ENCODE measurements around the gene LUC7L3. TPM values are rescaled to one million over a fixed set of nuclear protein-coding genes. Genes with fewer than 3 reads are reported as not detected.

The LUC7L3 gene
- total RNA-seq, 1 experiment from 2014 or later = 154 TPM

DNA sequence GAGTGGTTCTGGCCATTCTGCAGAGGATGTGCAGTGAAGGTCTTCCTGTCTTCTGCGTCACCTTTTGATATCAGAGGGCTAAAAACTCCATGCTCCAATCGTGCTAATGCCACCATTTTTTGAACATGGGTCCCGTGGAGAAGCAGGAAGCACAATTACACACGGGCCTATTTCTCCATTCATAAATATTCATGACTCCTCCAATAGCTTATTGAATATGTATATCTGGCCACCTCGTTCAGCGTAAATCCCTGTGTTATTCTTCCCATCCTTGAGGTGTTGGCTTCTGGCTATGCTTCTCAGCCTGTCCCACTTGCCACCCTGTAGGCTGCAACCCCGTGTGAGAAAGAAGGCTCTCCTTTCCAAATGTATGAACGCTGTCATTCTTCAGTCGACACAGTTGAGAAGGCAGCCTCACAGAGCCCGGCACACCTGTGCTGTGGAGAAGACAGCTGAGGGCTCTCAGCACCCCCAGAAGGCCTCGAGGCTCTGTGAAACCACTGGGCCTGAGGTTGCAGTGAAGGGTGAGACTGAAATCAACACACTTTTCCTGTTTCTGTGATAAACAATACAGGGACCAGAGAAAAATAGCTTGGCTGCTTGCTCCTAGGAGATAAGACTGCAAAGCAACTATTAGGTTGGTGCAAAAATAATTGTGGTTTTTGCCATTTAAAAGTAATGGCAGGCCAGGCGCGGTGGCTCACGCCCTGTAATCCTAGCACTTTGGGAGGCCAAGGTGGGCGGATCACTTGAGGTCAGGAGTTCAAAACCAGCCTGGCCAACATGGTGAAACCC lies 52.8 kb downstream of the LUC7L3 start:
- WGBS (ENCODE audit: extremely low coverage, insufficient read length, low lambda C conversion rate) = no CpG with 5 or more reads among the region's 15 CpGs
- DNase-seq = peak; percentile 18

More for the DNA sequence above, 52.8 kb downstream of the LUC7L3 start:
- H3K79me1 ChIP-seq (ENCODE audit: insufficient read depth, low read depth, low read length, poor library complexity, severe bottlenecking) = no peaks in the 10 kb centered on the region
- H4K5ac ChIP-seq (ENCODE audit: insufficient read length, low read depth, low read length) = no peak overlapping the region
- H4K91ac ChIP-seq (ENCODE audit: insufficient read length, low read depth, low read length) = no peak overlapping the region
- Mint-ChIP-seq H3K4me3 (no peak overlapping the region; a peak in 1 of 5 replicates), H3K4me1 (peaks cover 6 to 11% of the 10 kb centered on the region in 2 experiments), H3K36me3 (ENCODE audit: insufficient read depth in 1 of 3, low read depth in 3 of 3) (no peaks in the 10 kb centered on the region), H3K9me3 (no peaks in the 10 kb centered on the region), H3K27me3 (ENCODE audit: low read depth) (no peaks in the 10 kb centered on the region), H3K27ac (peak overlapping the region in 2 of 3 experiments; percentile 44 to 59; a peak in 1 of 7 replicates)
- no peak overlapping the region for H3K4ac ChIP-seq (ENCODE audit: low read depth, low read length)
- H3K18ac ChIP-seq (ENCODE audit: insufficient read length, low read depth, low read length) = no peak overlapping the region
- H2AFZ ChIP-seq (ENCODE audit: low read length) = no peak overlapping the region
- H2BK5ac ChIP-seq (ENCODE audit: insufficient read length, low read length) = no peak overlapping the region
- H3K9ac ChIP-seq (ENCODE audit: extremely low read depth, insufficient read length, low read length) = no peak overlapping the region
- no peak overlapping the region for H3T11ph ChIP-seq (ENCODE audit: low read length)
- no peak overlapping the region for H2BK12ac ChIP-seq (ENCODE audit: insufficient read length, low read depth, low read length)
- H4K20me1 ChIP-seq (ENCODE audit: control insufficient read depth, insufficient read depth, insufficient read length) = no peaks in the 10 kb centered on the region
- H3K9me3 ChIP-seq (ENCODE audit: control insufficient read depth, low read depth, low read length) = no peaks in the 10 kb centered on the region
- H3K23me2 ChIP-seq (ENCODE audit: insufficient read length, low read depth, low read length, poor library complexity, severe bottlenecking) = no peaks in the 10 kb centered on the region
- TF ChIP-seq, protein P1, sequence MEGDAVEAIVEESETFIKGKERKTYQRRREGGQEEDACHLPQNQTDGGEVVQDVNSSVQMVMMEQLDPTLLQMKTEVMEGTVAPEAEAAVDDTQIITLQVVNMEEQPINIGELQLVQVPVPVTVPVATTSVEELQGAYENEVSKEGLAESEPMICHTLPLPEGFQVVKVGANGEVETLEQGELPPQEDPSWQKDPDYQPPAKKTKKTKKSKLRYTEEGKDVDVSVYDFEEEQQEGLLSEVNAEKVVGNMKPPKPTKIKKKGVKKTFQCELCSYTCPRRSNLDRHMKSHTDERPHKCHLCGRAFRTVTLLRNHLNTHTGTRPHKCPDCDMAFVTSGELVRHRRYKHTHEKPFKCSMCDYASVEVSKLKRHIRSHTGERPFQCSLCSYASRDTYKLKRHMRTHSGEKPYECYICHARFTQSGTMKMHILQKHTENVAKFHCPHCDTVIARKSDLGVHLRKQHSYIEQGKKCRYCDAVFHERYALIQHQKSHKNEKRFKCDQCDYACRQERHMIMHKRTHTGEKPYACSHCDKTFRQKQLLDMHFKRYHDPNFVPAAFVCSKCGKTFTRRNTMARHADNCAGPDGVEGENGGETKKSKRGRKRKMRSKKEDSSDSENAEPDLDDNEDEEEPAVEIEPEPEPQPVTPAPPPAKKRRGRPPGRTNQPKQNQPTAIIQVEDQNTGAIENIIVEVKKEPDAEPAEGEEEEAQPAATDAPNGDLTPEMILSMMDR (conservative IDR thresholded peaks at IDR 0.05) = no peak
- H3K56ac ChIP-seq (ENCODE audit: insufficient read length, low read depth, low read length) = no peak overlapping the region
- no peak overlapping the region for H2AK5ac ChIP-seq (ENCODE audit: insufficient read length, low read length)
- H4K8ac ChIP-seq (replicated peaks; ENCODE audit: insufficient read length, low read depth, low read length) = no peak overlapping the region
- H2BK15ac ChIP-seq (ENCODE audit: low read depth, low read length) = no peak overlapping the region
- no peaks in the 10 kb centered on the region for H3K27me3 ChIP-seq (ENCODE audit: insufficient read depth, low read length)
- no peaks in the 10 kb centered on the region for H3K4me1 ChIP-seq (ENCODE audit: insufficient read depth, low read length)
- H3K4me2 ChIP-seq (ENCODE audit: insufficient read depth, insufficient read length, low read length) = no peak overlapping the region
- no peak overlapping the region for H2BK20ac ChIP-seq (ENCODE audit: low read depth, low read length, poor library complexity, severe bottlenecking)
- no peak overlapping the region for H3K23ac ChIP-seq (ENCODE audit: insufficient read length, low read depth, low read length)
- H3K27ac ChIP-seq (ENCODE audit: insufficient read length, low read depth, low read length) = no peak overlapping the region
- H3K14ac ChIP-seq (ENCODE audit: insufficient read depth, low read length) = no peak overlapping the region
- no peak overlapping the region for H2BK120ac ChIP-seq (ENCODE audit: low read depth, low read length, poor library complexity, severe bottlenecking)
- H3K79me2 ChIP-seq (ENCODE audit: insufficient read depth, low read length) = no peaks in the 10 kb centered on the region
